NCI-H2227 (cell line): Measurements from ENCODE around the gene ERI3.

ENCODE experiments used
- DNase-seq: peaks from one replicate; lab custom pipeline; 2025; ENCODE audit not compliant: unreplicated experiment; lab: John Stamatoyannopoulos, UW

Gene ERI3

GRCh38 chr1:44351289-44351688 lies 3.8 kb downstream of the ERI3 start:
- no peak for DNase-seq

DNA sequence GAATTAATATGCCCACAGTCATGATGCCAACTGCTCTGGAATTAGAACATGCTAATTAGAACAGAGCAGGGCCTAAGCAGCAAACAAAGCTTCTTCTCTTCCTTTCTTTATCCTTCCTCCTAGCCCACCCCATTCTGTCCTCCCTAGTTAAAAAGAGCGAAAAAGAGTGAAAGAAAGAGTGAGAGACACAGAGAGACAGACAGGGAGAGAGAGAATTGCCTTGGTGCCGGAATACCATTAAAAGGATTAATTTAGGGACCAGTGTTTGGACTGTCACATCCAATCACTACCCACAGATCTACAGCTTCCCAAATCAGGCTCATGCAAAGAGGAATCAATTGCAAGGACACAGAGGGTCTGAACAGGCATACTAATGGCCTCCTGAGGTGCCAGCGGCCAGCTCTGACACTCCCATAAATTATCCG lies 7.0 kb downstream of the ERI3 start:
- no peak for DNase-seq

DNA sequence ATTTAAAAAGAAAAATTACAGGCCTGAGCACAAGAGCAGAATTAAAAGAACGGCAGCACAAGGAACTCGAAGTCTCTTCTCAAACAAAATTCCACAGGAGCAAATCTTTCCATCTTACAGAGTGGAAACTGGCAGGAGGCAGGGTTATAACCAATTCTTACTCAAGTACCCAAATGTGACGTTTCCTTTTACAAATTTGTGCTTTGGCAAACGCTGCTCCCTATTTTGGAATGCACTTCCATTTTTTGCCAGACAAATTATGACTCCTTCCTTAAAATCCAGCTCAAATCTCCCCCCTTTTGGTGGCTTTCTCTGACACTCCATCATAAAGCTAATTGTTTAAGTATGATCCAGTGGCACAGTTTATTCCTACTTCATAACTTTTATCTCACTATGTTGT lies 7.8 kb downstream of the ERI3 start:
- no peak for DNase-seq

DNA sequence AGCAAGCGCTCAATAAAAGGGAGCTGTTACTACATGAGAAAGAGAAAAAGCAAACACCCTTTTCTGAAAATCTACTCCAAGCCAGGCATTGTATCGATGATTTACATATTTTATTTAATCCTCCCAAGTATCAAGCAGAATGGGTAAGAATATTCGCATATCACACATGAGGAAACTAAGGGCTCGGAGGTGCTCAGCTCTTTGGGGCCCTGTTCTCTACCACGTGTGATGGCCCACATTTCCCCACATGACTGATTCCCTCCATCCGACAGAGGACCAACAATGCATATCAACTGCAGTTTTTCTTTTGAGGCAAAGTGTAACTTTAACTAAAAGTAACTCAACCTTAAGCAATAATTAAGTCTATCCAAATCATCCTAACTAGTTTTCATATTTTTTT lies 8.2 kb downstream of the ERI3 start:
- DNase-seq = no peak

GRCh38 chr1:44346184-44346583 lies 8.9 kb downstream of the ERI3 start:
- DNase-seq = no peak

DNA sequence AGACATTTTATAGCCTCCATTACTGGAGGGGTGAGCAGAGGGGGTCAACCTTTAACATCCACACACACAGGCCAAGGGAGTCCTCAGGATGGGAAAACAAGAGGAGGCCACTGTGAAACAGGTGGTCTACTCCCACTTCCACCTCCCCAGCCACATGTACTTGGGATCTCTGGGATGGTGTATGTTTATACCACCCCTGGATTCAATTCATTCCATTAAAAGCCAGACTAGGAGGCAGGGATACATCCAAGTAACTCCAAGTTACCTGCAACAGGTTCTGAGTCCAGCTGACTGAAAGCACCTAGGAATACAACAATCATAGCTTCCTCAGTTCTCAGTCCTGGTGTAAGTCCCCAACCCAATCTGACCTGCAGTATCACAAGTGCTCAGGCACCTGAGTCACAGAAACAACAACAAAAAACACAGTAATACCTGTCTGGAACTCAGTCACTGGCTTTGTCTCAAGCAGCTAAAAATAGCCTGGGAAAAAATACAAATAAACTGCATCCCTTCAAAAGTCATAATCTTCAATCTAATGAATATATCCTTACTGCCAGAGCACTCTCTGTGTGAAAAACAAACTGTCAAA lies 9.8 kb downstream of the ERI3 start:
- no peak for DNase-seq

- DNase-seq = peak; percentile 45
Measured at GRCh38 chr1:44339731-44340130, 15.3 kb downstream of the ERI3 start.

DNA sequence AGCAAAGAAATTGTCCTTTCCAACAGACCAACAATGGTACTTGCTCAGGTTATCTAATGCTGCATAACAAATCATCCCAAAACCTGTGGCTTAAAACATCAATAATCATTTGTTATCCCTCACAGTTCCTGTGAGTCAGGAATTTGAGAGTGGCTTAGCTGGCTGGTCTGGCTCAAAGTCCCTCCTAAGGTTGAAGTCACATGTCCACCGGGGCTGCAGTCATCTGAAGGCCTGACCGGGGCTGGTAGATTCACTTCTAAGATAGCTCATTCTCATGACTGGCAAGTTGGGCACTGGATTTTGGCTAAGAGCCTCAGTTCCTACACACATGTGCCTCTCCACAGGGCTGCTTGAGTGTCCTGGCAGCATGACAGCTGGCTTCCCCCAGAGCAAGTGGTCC lies 16.9 kb downstream of the ERI3 start:
- no peak for DNase-seq

- DNase-seq = no peak
Measured at GRCh38 chr1:44336668-44337067, 18.4 kb downstream of the ERI3 start.

- no peak for DNase-seq
Measured at GRCh38 chr1:44334968-44335367, 20.1 kb downstream of the ERI3 start.

DNA sequence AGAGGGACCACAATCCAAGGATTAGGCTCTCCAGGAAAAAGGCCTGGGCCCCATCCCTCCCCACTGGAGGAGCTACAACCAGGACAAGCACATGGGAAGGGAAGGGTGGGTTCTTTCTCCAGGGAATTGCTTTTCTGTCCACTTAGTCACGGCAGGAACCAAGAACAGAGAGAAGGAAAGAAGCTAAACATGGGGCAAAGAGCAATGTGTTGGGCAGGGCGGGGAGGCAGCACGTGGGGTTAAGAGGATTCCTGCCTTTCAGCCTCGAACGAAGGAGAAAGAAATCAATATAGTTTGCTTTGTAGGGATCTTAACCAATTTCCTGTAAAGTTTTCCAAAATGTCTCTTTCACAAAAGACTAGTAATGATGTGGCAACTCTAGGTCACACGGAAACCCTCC lies 21.7 kb downstream of the ERI3 start:
- no peak for DNase-seq

GRCh38 chr1:44332505-44332904 lies 22.6 kb downstream of the ERI3 start:
- DNase-seq = no peak

GRCh38 chr1:44330935-44331334 lies 24.1 kb downstream of the ERI3 start:
- no peak for DNase-seq

- no peak for DNase-seq
Measured at GRCh38 chr1:44328671-44329416, 26.2 kb downstream of the ERI3 start.

GRCh38 chr1:44327679-44328491 lies 27.2 kb downstream of the ERI3 start:
- peak; percentile 30 for DNase-seq

DNA sequence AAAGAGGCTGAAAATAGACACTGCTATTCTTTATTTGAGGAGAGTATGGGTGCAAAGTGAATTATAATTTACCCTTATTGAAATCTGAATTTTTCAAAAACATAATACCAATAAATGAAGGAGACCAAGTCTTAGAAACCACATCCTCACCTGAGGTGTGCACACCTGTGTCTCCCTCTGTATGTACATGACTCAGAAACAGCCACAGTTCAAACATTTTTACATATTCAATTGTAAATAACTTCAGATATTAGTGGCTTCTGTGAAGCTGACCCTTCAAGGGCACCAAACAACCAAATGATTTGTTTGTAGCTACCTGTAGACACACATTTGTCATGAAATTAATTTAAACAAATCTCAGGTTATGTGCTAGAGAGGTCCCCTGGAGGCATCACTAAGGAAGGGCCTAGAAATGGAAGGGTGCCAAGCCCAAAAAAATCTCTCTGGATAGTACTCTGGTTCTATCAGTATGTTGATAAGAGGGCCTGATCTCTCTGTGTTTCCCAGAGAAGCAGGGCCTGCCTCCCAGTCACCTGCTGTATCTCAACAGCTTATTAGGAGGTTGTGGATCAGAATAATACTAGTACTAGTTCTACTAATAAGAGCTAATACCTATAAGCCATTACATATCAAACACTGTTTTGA lies 28.1 kb downstream of the ERI3 start:
- no peak for DNase-seq

GRCh38 chr1:44326024-44326701 lies 28.9 kb downstream of the ERI3 start:
- no peak for DNase-seq

DNA sequence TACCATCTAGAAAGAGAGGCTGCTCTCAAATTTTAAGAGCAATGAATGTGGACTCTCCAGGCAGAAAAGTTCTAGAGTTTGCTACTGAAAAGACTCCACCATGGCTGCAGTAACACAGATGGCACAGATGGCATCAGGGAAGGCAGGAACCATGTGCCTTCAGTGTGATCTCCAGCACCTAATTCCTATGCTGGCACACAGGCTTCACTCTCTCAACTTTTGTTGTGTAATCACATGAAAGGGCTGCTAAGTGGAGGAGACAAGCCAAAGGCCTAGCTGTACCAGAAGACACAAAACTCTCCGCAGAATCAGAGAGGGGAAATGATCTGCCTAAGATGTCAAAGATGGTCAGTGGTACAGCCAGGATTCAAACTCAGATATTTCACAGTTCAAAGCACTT lies 31.1 kb downstream of the ERI3 start:
- no peak for DNase-seq

DNA sequence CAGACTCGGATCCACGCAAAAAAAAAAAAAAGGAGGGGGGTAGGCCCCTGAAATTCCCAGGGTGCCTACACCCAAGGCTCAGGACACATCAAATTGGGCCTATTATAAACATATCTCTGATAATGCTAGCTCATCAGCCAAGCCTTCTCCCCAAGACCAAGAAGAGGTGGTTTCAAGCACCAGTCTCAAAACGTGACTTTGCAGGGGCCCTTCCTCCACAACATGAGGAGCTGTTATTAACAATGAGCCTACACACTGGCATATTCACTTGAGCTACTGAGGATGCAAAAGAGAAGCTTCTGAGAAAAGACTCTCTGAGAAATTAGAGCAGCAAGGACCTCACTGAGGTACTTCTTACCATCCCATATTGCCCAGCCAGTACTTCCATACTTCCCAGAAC lies 32.7 kb downstream of the ERI3 start:
- DNase-seq = no peak

- DNase-seq = no peak
Measured at GRCh38 chr1:44321466-44321865, 33.6 kb downstream of the ERI3 start.
